Mesendoderm (in vitro differentiated cells): ENCODE measurements around the gene ADAMTS7.
"Not testable (repeated sequence)": the region's sequence is repeated elsewhere in the genome, so short reads cannot be mapped to it uniquely, and the experiment has no call there.

ENCODE experiments used
- DNase-seq: peaks from one replicate; pipeline ENCODE4 v3.0.0; 2013
- H2AK5ac ChIP-seq: 2 replicates; pipeline ENCODE4 v1.6.1; 2013; ENCODE audit warnings: low read length, inconsistent platforms
- H2BK120ac ChIP-seq: 2 replicates; pipeline ENCODE4 v1.6.1; 2013; ENCODE audit warnings: low read depth, mild to moderate bottlenecking, low read length, moderate library complexity, mixed read lengths
- H2BK15ac ChIP-seq: replicated peaks from 2 replicates; pipeline ENCODE4 v1.6.1; 2013; ENCODE audit warnings: low read depth, mild to moderate bottlenecking, moderate library complexity
- H2BK5ac ChIP-seq: 2 replicates; pipeline ENCODE4 v1.6.1; 2013; ENCODE audit warnings: low read length, inconsistent platforms
- H3K18ac ChIP-seq: 2 replicates; pipeline ENCODE4 v1.6.1; 2013; ENCODE audit warnings: mild to moderate bottlenecking, low read length, mixed read lengths
- H3K23ac ChIP-seq: one replicate; pipeline ENCODE4 v1.6.1; 2013; ENCODE audit warnings: low read length
- H3K27ac ChIP-seq: 2 replicates; pipeline ENCODE4 v1.5.1; 2013; ENCODE audit warnings: low read depth, mild to moderate bottlenecking, inconsistent platforms, low read length, moderate library complexity
- H3K27me3 ChIP-seq: 2 replicates; pipeline ENCODE4 v1.6.1; 2013; ENCODE audit warnings: low read length, control low read depth, mild to moderate bottlenecking, inconsistent platforms; ENCODE audit not compliant: insufficient read depth, poor library complexity
- H3K36me3 ChIP-seq: 2 replicates; pipeline ENCODE4 v1.6.1; 2013; ENCODE audit warnings: low read length, inconsistent platforms; ENCODE audit not compliant: control insufficient read depth, insufficient read depth
- H3K4ac ChIP-seq: one replicate; pipeline ENCODE4 v1.6.1; 2013; ENCODE audit warnings: low read depth, mild to moderate bottlenecking, low read length, moderate library complexity
- H3K4me1 ChIP-seq: 2 replicates; pipeline ENCODE4 v1.6.1; 2013; ENCODE audit warnings: low read depth, low read length, inconsistent platforms; ENCODE audit not compliant: control insufficient read depth
- H3K4me2 ChIP-seq: 2 replicates; pipeline ENCODE4 v1.6.1; 2013; ENCODE audit warnings: low read length
- H3K4me3 ChIP-seq: 2 replicates; pipeline ENCODE4 v1.5.1; 2013; ENCODE audit warnings: mild to moderate bottlenecking, low read length
- H3K56ac ChIP-seq: one replicate; pipeline ENCODE4 v1.6.1; 2013; ENCODE audit warnings: low read length
- H3K79me1 ChIP-seq: 2 replicates; pipeline ENCODE4 v1.6.1; 2013; ENCODE audit warnings: low read length, inconsistent platforms
- H3K79me2 ChIP-seq: 2 replicates; pipeline ENCODE4 v1.6.1; 2013; ENCODE audit warnings: mild to moderate bottlenecking, low read length; ENCODE audit not compliant: control insufficient read depth, insufficient read depth
- H3K9ac ChIP-seq: 2 replicates; pipeline ENCODE4 v1.6.1; 2013; ENCODE audit warnings: low read length, inconsistent platforms
- H4K5ac ChIP-seq: one replicate; pipeline ENCODE4 v1.6.1; 2013; ENCODE audit warnings: low read length
- H4K8ac ChIP-seq: one replicate; pipeline ENCODE4 v1.6.1; 2013; ENCODE audit warnings: low read depth, mild to moderate bottlenecking, control low read depth, low read length, moderate library complexity
- WGBS: extraction: QIAGEN DNeasy Blood & Tissue Kit; methylation state at CpG from one replicate; pipeline ENCODE4 v1.1.7; 2013; ENCODE audit warnings: low lambda C conversion rate, missing lambda C conversion rate; ENCODE audit not compliant: insufficient coverage; ENCODE audit errors: extremely low coverage; 5-methylcytosine and 5-hydroxymethylcytosine counted together

The ADAMTS7 gene

GRCh38 chr15:78719819-78720450, 91.3 kb downstream of the ADAMTS7 start:
- H3K23ac ChIP-seq, H3K4me1 ChIP-seq, H3K4me3 ChIP-seq, H3K18ac ChIP-seq, H2BK5ac ChIP-seq, H2BK15ac ChIP-seq, DNase-seq, H3K27ac ChIP-seq, H4K5ac ChIP-seq, H3K27me3 ChIP-seq, H3K4ac ChIP-seq, H3K4me2 ChIP-seq, H2AK5ac ChIP-seq, H3K79me2 ChIP-seq, H2BK120ac ChIP-seq, H3K79me1 ChIP-seq, H4K8ac ChIP-seq, H3K36me3 ChIP-seq, H3K56ac ChIP-seq, H3K9ac ChIP-seq: not testable (repeated sequence)
- no CpG with 5 or more reads among the region's 21 CpGs for WGBS

DNA sequence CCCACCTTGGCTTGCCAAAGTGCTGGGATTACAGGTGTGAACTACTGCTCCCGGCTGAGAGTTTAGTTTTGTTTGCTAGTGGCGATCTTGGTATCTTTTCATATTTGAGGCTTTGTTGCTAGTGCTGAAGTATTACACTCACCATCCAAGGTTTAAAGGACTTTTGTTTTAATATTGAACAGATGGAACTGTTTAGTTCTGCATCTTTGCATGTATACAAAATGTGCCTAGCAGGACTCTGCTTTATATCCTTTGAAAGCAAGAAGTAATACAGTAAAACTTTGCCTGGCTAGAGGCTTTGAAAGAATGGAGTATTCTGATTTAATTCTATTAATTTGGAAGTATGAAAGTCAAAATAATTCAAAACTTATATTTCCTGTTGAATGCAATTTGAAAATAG, 92.4 kb downstream of the ADAMTS7 start:
- H3K4ac ChIP-seq, result no peak overlapping the region
- H2AK5ac ChIP-seq, result no peak overlapping the region
- H3K9ac ChIP-seq, result no peak overlapping the region
- H2BK120ac ChIP-seq, result no peak overlapping the region
- no peak overlapping the region for H4K5ac ChIP-seq
- H3K4me2 ChIP-seq, result no peak overlapping the region
- no peak overlapping the region for H3K56ac ChIP-seq
- H3K23ac ChIP-seq, result no peak overlapping the region
- no peak overlapping the region for H2BK15ac ChIP-seq
- WGBS, result no CpG with 5 or more reads among the region's 2 CpGs
- H2BK5ac ChIP-seq, result no peak overlapping the region
- H4K8ac ChIP-seq, result no peak overlapping the region
- no peaks in the 10 kb centered on the region for H3K4me1 ChIP-seq
- no peaks in the 10 kb centered on the region for H3K79me2 ChIP-seq
- no peaks in the 10 kb centered on the region for H3K27me3 ChIP-seq
- H3K27ac ChIP-seq, result no peak overlapping the region
- no peak for DNase-seq
- no peaks in the 10 kb centered on the region for H3K79me1 ChIP-seq
- H3K18ac ChIP-seq, result no peak overlapping the region
- no peaks in the 10 kb centered on the region for H3K36me3 ChIP-seq
- no peak overlapping the region for H3K4me3 ChIP-seq

DNA sequence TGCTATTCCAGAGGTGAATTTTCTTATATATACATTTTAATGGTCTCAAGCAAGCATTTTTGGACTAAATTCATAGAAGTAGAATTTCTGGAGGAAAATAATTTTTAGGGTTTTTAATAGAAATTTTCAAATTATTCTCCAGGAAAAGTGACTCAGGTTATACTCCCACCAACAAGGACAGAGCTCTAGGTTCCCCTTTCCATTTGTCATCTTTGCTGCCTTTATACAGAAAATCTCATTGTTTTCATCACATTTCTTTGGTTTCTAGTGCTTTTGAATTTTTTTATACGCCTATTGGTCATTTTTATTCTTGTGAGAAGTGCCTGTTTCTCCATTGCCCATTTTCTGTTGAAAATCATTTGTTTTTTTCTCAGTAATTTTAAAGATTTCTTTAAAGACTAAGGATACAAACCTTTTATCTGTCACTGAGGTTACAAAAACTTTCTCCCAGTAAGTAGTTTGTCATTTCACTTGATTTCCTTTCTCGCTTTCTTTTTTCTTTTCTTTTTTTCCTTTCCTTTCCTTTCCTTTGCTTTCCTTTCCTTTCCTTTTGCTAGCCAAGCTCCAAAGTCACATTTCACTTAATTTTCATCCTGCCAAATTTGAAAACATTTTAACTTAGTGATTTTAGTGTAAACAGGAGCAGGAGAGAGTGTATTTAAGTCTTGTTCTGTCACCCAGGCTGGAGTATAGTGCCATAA, 93.2 kb downstream of the ADAMTS7 start:
- Histone ChIP-seq H2AK5ac (no peak overlapping the region), H4K5ac (no peak overlapping the region), H3K4ac (no peak overlapping the region), H2BK5ac (no peak overlapping the region), H3K9ac (no peak overlapping the region), H3K4me2 (no peak overlapping the region), H3K4me1 (no peaks in the 10 kb centered on the region), H3K36me3 (no peaks in the 10 kb centered on the region), H2BK120ac (no peak overlapping the region), H4K8ac (no peak overlapping the region), H3K27ac (no peak overlapping the region), H3K18ac (no peak overlapping the region), H3K23ac (no peak overlapping the region), H3K4me3 (no peak overlapping the region), H3K27me3 (no peaks in the 10 kb centered on the region), H3K56ac (no peak overlapping the region), H3K79me1 (no peaks in the 10 kb centered on the region), H3K79me2 (no peaks in the 10 kb centered on the region), H2BK15ac (no peak overlapping the region)
- WGBS, result no CpG with 5 or more reads among the region's 2 CpGs
- DNase-seq, result no peak

DNA sequence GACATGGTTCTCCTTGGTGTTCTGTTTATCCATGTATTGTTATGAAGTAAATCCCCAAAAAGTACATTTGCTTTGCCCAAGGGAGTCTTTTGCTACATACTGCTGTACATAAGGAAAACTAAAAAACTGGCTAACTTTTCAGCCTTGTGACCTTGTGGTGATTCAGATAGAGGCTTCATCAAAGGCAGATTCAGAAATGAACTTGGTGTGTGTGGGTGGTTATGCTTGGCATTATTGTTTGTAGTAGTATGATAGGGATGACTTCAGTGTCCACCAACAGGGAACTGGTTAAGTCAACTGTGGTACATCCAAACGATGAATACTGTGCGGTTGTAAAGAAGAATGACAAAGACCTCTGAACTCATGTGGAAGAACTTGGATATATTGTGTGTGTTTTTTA, 94.6 kb downstream of the ADAMTS7 start:
- Histone ChIP-seq H3K23ac (no peak overlapping the region), H4K8ac (no peak overlapping the region), H2BK120ac (no peak overlapping the region), H3K27ac (no peak overlapping the region), H3K4me2 (no peak overlapping the region), H2BK15ac (no peak overlapping the region), H3K79me2 (no peaks in the 10 kb centered on the region), H3K27me3 (no peaks in the 10 kb centered on the region), H3K4me3 (no peak overlapping the region), H3K18ac (no peak overlapping the region), H2BK5ac (no peak overlapping the region), H3K4me1 (no peaks in the 10 kb centered on the region), H3K4ac (no peak overlapping the region), H3K9ac (no peak overlapping the region), H3K56ac (no peak overlapping the region), H4K5ac (no peak overlapping the region), H3K79me1 (no peaks in the 10 kb centered on the region), H2AK5ac (no peak overlapping the region), H3K36me3 (no peaks in the 10 kb centered on the region)
- no peak for DNase-seq
- WGBS, result no CpG with 5 or more reads among the region's 2 CpGs

GRCh38 chr15:78715930-78716329, 95.3 kb downstream of the ADAMTS7 start:
- Histone ChIP-seq H3K23ac (no peak overlapping the region), H2AK5ac (no peak overlapping the region), H3K79me1 (no peaks in the 10 kb centered on the region), H2BK120ac (no peak overlapping the region), H2BK15ac (no peak overlapping the region), H3K36me3 (no peaks in the 10 kb centered on the region), H2BK5ac (no peak overlapping the region), H3K56ac (no peak overlapping the region), H4K8ac (no peak overlapping the region), H3K9ac (no peak overlapping the region), H3K27me3 (no peaks in the 10 kb centered on the region), H3K18ac (no peak overlapping the region), H3K4me2 (no peak overlapping the region), H3K4me1 (no peaks in the 10 kb centered on the region), H3K4me3 (no peak overlapping the region), H3K79me2 (no peaks in the 10 kb centered on the region), H3K4ac (no peak overlapping the region), H4K5ac (no peak overlapping the region), H3K27ac (no peak overlapping the region)
- no CpG with 5 or more reads among the region's 2 CpGs for WGBS
- DNase-seq, result no peak

GRCh38 chr15:78715434-78715833, 95.8 kb downstream of the ADAMTS7 start:
- Histone ChIP-seq H3K27me3 (no peaks in the 10 kb centered on the region), H4K5ac (no peak overlapping the region), H3K27ac (no peak overlapping the region), H3K23ac (no peak overlapping the region), H2BK5ac (no peak overlapping the region), H3K79me1 (no peaks in the 10 kb centered on the region), H3K4me2 (no peak overlapping the region), H3K4ac (no peak overlapping the region), H3K4me3 (no peak overlapping the region), H3K9ac (no peak overlapping the region), H3K56ac (no peak overlapping the region), H2BK15ac (no peak overlapping the region), H3K79me2 (no peaks in the 10 kb centered on the region), H4K8ac (no peak overlapping the region), H3K18ac (no peak overlapping the region), H3K36me3 (no peaks in the 10 kb centered on the region), H2AK5ac (no peak overlapping the region), H2BK120ac (no peak overlapping the region), H3K4me1 (no peaks in the 10 kb centered on the region)
- no peak for DNase-seq
- no CpG with 5 or more reads among the region's 5 CpGs for WGBS
